HG03460 (cell line): ENCODE data around the gene DNASE1.
"Not testable (repeated sequence)": the region's sequence is repeated elsewhere in the genome, so short reads cannot be mapped to it uniquely, and the experiment has no call there.

Experiments
- ATAC-seq: cut with Tn5 transposase; IDR thresholded peaks from one replicate; pipeline ENCODE4 v1.9.1; 2021; ENCODE audit not compliant: unreplicated experiment

DNASE1 gene, protein sequence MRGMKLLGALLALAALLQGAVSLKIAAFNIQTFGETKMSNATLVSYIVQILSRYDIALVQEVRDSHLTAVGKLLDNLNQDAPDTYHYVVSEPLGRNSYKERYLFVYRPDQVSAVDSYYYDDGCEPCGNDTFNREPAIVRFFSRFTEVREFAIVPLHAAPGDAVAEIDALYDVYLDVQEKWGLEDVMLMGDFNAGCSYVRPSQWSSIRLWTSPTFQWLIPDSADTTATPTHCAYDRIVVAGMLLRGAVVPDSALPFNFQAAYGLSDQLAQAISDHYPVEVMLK

DNA sequence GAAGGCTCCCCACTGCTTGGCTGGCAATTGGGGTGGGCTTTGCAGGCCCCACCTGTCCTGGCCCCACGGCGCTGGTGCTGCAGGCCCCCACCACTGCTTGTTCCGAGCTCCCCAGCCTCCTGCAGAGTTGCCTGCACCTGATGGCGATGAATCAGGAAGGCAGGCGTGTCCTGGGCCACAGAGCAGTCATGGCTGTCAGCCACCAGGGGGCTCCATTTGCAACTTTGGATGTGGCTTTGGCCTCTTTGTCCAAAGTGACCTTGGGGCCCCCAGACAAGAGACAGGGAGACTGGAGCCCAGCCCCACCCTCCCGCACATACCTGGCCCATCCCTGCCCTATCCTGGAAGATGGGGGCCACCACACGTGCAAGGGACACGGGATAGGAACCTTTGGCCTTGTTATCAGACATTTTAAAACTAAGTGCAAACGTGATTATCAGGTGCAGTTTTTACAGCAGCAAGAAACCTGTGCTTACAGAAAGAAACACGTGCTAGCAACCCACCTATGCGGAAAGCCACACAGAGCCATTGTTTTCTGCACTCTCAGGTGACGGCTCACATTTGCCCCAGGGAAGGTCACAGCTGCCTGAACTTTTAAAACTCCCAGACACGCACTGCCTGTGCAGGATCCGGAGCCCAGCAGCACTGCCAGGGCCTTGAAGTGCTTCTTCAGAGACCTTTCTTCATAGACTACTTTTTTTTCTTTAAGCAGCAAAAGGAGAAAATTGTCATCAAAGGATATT lies at the start of gene DNASE1:
Gene DNASE1 (plus strand): TSS at position 443 of the 743 bp plus-strand sequence. CDS start 683 bp downstream, outside the sequence.
- ATAC-seq: no peak

DNA sequence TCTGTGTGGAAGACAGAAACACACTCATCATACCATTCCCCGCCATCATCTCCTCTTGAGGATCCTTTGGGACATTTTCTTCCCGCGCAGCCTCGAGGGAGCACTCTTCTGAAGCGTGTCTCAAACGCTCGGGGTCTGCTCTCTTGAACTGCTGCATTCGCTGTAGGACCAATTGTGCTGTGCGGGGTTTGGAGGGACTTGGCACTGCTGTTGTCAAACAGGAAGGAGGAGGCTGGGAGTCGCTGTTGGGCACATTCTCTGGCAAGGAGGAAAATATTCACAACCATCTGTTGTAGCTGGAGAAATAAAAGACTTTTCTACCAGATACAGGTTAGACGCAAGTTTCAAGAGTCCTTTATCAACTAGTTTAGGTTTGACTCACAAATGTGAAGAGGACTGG lies 48.0 kb upstream of the DNASE1 start:
- ATAC-seq: no peak

DNA sequence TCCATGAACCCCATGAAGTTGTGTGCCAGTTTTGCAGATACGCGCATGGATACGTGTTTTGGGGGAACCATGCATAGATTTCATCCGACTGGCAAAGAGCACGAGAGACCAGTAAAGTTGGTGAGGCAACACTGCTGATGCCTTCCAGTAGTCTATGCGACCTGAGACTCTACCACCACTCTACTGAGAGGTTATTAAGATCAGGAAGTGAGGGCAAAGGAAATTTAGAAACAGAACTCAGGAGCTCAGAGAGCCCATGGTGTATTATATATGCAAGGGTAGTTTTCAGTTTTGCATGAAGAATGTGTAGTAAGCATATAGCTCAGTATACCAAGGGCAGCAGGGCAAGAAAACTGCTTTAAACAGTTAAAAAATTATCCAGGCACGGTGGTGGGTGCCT lies 47.3 kb upstream of the DNASE1 start:
- ATAC-seq: no peak

DNA sequence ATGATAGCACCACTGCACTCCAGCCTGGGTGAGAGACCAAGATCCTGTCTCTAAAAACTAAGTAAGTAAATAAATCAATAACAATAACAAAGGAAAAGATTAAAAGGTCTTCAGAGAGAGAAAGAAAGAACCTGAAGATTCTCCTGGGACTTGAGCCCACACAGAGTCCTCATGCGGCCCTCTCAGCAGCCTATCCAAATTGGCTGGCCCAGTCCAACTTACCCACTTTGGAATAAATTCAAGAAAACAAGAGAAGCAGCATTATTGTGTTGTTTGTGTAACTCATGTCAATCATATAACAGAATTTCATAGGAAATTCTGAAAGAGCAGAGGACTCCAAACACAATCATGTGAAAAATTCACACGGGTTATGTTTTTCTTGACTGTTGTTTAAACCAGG lies 46.9 kb upstream of the DNASE1 start:
- no peak for ATAC-seq

DNA sequence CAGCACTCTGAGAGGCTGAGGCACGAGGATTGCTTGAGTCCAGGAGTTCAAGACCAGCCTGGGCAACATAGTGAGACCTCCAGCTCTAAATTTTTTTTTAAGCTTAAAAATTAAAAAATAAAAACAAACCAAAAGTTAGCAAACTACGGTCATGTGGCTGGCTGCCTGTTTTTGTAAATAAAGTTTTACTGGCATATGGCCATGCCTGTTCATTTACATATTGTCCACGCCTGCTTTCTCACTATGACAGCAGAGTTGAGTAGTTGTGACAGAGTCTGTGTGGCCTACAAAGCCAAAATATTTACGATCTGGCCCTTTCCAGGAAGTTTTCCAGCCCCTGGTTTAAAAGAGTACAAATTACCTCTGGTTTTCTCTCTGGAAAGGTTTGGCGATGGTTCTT lies 46.4 kb upstream of the DNASE1 start:
- ATAC-seq: no peak

DNA sequence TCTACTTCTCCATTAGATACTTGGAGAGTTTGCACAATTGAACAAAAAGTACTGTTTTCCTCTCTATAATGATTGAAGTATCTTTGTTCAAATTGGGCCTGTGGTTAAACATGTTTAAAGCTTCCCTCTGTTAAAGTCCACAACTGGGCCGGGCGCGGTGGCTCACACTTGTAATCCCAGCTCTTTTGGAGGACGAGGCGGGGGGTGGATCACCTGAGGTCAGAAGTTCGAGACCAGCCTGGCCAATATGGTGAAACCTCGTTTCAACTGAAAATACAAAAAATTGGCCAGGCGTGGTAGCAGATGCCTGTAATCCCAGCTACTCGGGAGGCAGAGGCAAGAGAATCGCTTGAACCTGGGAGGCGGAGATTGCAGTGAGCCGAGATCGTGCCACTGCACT lies 45.5 kb upstream of the DNASE1 start:
- ATAC-seq: not testable (repeated sequence)

DNA sequence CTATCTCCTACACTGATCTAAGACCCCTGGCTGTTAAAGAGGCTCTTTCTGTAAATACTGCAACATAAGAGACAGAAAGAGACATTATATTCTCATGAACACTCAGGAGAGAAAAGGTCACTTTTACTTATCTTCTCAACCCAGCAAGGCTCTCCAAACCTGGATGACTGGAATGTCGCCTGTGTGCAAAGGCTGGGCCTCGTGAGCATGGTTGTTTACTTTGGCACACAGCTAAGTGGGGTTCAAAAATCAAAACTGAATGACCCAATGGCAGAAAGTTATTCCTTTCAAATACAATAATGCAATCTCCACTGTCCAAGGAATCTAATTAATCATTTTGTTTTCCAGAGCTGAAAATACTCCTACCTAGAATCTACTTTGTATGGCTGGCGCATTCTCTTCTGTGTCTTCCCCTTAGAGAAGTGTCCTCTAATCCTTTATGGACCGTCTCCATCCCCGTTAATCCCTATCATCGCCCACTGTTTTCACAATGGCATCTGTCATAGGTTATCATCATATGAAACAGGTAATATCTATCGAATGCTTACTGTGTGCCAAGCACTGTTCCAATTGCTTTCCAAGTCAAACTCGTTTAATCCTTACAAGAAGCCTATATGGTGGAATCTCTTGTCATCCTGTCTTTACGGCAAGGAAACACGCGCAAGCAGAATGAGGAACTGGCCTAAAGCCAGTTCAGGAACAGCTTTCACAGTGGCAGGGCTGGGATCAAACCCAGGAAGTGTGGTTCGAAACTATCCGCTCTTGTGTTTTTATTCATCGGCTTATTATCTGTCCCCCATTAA lies 44.4 kb upstream of the DNASE1 start:
- no peak for ATAC-seq

DNA sequence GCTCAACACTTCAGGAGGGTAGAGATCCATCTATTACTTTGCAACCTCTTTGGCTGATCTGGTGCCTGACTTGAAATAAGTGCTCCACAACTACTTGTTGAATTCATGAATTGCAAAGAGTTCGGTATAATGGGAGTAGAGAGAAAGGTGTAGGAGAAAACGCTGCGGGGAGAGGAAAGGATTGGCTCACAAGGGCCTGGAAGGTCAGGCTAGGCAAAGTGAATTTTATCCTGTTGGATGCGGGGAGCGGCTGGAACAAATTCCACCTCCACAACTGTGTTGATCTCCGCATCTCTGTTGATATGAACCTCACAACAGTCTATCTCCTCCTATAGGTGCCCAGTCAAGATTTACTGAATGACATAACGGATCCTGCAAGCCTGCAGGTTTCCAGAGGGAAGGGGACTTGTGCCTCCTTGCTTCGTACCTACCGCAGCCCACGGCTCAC lies 43.8 kb upstream of the DNASE1 start:
- no peak for ATAC-seq

DNA sequence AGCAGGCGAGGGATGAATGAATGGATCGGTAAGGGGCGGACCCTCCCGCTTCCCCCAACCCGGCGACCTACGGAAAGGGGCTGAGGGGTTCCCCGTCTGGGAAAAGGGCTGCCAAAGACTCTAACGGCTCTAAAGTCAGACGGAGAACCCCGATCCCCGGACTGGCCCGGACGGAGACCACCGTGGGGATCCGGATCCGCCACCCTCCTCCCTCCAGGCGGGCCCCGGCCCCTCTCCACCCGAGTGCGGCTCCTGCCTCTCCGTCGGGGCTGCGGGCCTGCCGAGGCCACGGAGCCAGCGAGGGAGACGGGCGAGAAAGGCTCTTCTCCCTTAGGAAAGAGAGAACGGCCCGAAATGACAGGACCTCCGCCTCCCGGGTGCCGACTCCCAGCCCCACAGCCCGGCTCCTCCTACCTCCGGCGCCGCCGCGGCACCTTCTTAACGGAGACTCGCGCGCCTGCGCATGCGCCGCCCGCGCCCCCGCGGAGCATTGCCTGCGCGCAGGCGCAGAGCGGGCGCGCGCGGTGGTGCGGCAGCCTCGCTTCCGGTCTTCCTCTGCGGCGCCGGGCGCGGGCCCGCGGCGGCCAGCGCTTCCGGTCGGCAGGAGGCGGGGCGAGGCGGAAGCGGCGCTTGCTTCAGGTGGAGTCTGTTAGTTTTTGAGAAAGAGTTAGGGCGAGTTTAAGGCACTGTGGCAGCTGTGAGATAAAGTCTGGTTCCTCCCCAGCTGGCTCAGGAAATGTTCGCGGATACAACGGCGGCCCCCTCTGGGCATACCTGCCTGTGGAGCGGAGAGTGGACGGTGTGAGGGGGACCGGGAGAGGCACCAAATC lies 43.1 kb upstream of the DNASE1 start, which contains the start of gene SLX4:
Gene SLX4 (minus strand): TSS at position 461 of the 830 bp plus-strand sequence. CDS start 2,642 bp downstream, outside the sequence.
- ATAC-seq: peak; percentile 75

DNA sequence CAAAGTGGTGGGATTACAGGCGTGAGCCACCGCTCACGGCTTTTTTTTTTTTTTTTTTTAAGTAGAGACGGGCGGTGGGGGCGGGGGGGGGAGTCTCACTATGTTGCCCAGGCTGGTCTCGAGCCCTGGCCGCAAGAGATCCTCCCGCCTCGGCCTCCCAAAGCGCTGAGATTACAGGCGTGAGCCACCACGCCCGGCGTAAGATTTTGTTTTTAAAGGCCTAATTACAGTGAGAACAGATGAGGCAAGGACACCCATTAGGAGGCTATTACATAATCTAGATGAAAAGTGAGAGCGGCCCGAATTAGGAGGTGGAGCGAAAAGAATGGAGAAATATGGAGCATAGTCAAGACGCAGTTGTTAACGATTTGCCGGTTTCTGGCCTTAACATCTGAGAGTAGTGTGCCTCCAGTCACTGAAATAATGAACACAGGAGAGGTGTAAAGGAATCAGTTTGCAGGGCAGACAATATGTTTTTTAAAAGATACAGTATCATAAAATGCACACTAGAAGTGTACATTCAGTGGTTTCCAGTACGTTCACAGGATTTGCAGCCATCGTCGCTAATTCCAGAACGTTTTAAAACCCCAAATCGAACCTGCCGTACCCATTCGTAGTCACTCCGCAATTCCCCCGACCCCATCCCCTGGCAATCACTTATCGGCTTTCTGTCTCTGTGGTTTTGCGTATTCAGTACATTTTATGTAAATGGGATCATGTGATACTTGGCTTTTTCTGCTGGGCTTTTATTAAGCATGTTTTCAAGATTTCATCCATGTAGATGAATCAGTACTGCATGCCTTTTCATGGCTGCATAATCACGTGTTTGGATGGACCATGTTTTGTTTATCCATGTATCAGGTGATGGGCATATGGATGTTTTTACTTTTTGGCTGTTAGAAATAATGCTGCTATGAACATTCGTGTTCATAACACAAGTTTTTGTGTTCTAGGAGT lies 41.7 kb upstream of the DNASE1 start:
- no peak for ATAC-seq

DNA sequence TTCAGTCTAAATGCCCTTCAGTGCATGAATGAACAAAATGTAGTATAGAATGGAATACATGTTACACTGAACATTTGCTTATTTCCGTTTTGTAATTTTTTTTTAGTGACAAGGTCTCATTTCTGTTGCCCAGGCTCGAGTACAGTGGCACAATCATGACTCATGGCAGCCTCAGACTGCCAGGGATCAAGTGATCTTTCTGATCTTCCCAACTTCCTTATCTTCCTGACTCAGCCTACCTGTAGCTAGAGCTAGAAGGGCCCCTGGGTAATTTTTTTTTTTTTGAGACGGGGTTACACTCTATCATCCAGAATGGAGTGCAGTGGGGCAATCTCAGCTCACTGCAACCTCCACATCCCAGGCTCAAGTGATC lies 35.7 kb upstream of the DNASE1 start:
- no peak for ATAC-seq

DNA sequence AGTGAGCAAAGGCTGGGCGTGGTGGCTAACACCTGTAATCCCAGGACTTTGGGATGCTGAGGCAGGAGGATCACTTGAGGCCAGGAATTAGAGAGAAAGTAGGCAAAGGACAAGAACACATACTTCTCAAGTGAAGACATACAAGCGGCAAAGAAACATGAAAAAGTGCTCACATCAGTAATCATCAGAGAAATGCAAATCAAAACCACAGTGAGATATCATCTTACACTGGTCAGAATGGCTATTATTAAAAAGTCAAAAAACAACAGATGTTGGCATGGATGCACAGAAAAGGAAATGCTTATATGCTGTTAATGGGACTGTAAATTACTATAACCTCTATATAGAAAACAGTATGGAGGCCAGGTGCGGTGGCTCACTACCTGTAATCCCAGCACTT lies 30.8 kb upstream of the DNASE1 start:
- no peak for ATAC-seq

DNA sequence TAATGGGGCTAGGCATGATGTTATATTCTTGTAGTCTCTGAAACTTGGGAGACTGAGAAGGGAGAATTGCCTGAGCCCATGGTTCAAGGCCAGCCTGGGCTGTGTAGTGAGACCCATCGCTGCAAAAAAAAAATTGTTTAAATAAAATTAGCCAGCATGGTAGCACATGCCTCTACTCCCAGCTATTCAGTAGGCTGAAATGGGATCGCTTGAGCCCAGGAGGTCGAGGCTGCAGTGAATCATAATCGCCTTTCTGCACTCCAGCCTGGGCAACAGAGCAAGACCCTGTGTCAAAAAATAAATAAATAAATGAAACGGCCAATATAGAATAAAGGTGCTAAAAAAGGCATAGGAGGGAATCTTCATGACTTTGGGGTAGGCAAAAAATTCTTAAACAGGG lies 29.2 kb upstream of the DNASE1 start:
- no peak for ATAC-seq

DNA sequence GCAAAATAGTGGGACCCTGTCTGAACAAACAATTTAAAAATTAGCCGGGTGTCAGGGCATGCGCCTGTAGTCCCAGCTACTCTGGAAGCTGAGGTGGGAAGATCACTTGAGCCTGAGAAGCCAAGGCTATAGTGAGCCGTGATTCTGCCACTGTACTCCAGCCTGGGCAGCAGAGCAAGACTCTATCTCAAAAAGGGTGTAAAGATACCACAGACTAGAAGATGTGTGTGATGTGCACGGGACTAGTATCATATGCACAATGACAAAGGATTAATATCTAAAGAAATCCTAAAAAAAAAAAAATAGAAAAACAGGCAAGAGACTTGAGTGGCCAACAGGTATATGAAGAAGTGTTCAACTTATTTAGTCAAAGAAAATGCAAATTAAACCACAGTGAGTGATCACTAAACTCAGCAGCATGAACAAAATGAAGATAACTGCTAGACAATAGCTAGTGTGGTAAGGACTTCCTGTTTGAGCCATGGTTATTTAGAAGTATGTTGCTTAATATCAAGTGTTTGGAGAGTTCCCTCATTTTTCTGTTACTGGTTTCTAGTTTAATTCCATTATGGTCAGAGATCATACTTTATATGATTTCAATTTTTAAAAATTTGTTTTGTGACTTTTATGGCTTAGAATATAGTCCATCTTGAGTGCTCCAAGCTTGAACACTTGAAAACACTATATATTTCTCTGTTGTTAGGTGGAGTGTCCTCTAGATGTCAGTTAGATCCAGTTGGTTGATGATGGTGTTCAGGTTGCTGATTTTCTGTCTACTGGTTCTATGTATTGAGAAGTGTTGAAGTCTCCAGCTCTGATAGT lies 28.4 kb upstream of the DNASE1 start:
- no peak for ATAC-seq

DNA sequence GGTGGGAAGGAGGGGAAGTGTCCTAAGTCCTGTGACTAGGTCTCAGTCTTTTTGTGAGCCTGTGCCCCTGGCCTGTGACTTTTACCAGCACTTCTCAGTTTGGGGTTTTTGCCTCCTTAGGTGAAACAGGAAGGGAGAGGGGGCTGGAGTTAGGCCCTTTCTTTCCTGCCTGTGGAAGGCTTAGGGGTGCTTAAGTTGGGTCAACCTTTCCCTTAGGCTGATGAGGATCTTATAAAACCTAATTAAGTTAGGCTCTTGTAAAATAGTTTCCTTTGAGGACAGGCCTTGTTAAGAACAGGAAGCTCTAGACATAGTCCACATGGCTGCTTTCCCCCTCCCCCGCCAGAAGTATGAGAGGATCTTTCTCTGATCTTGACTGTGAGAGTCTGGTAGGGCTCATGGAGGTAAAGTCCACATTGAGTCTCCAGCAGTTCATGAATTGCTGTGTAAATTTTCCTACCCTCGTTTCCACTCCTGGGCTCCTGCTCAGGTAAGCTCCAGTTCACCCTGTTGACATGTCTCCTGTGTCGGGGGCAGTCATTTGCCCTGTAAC lies 17.0 kb upstream of the DNASE1 start:
- ATAC-seq: no peak

DNA sequence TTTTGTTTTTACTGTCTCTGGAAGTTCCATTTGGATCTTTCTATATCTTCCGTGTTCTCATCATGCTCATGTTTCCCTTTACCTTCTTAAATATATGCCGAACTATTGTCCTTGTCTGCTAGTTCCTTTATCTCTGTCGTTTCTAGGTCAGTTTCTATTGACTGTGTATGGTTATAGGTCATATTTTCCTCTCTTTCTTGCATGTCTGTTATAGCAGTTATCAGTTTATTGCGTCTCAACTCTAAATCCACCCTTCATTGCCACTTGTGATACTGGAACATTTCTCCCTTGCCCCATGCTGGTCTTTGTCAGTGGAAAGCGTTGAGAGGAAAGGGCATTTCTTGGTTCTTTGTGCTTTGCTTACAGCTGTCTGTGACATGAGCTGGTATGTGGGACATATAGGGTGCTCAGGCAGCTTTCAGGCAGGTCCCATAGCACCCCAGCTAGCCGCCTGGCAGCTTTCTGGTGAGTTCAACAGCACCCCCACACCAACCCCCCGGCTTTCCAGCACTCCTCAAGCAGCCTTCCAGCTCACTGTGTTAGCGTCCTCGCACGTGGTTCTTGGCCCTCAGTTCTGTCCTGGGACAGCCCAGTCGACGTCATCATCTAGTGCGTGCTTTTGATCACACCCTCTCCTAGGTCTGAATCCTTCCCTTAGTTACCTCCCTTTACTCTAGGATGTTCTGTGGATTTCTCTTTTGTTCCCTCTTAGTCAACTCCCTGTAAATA lies 15.4 kb upstream of the DNASE1 start:
- no peak for ATAC-seq

DNA sequence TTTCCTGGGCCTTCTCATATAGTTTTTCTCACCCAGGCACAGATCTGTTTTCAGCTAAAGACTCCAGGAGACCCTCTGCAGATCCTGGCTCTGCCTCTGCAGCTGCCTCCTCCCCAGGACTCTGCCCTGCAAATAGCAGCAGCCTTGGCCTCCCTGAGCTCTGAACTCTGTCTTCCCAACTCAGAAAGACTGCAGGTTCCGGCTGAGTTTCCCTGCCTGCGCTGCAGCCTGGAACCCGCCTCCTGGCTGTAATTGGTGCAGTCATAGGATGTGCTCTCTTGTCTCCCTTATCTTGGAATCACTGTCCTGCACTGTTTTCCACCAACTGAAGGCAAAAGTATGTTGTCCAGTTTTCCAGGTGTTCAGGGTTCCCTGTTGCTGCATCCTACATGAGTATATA lies 14.3 kb upstream of the DNASE1 start:
- no peak for ATAC-seq
